Activated CD4-positive, alpha-beta T cell treated with anti-CD3 and anti-CD28 coated beads, Interleukin-2, Interleukin-4, amounts not matched to agents 100 ng/mL and 50 ng/mL, durations not matched to agents 16 hours and 8 hours (primary cell): Measurements from ENCODE around the gene ABI3BP.
"Not testable (repeated sequence)": the region's sequence is repeated elsewhere in the genome, so short reads cannot be mapped to it uniquely, and the experiment has no call there.

ENCODE experiments used
- DNase-seq: peaks from one replicate; pipeline ENCODE4 v3.0.0-alpha.2; 2020; ENCODE audit warnings: low spot score

The ABI3BP gene

GRCh38 chr3:100981164-100981911 is 11.9 kb downstream of the ABI3BP start:
- no peak for DNase-seq

GRCh38 chr3:100978011-100978659 is 15.1 kb downstream of the ABI3BP start:
- DNase-seq = no peak

DNA sequence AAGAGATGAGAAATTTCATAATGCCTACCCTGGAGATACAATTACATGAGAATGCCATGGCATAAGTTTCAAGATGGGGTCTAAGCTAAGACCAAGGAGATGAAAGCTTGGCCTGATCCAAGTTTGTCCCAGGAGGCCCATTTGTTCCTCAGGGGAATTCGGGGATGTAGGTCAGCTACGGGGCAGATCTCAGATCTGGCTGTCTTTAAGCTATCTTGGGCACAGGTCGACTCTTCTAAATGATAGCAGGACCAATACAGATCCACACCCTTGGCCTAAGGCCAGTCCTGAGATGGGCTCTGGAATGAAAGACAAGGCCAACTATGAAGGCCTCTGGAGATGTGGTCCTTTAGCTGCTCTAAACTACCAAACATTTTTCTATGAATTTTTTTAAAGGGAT is 16.6 kb downstream of the ABI3BP start:
- no peak for DNase-seq

DNA sequence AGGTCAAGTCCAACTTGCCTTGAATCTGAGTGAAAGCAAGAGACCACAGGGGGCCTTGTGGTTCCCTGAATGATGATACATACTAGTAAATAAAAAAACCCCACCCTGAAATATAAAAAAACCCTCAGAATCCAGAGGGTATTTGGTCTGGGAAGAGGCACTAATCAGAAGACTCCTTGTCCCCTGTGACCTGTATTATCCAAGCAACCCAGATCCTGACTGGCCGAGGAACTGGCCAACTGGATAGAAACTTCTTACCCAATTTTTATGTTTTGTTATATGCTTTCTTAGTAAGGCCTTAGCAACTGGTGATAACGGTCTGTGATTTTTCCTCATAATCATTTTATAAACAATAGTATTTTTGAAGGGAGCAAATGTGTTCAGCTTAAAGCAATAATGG is 17.5 kb downstream of the ABI3BP start:
- DNase-seq = no peak

DNA sequence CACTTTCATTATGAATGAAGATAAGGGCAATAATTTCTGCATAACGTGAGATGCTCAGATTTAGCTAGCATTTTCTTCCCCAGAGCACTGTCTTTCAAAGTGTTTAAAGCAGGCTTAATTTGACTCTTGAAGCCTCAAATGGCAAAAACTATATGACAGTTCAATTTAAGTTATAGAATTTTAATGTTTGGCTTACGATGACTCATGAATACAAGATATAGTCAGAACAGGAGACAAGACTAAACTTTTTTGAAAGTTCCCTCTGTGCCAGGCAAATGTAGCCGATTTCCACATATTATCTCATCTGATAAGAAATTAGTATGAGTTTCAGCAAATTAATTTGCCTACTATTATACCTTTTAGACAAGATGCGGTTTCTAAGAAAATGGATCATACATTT is 19.6 kb downstream of the ABI3BP start:
- no peak for DNase-seq

DNA sequence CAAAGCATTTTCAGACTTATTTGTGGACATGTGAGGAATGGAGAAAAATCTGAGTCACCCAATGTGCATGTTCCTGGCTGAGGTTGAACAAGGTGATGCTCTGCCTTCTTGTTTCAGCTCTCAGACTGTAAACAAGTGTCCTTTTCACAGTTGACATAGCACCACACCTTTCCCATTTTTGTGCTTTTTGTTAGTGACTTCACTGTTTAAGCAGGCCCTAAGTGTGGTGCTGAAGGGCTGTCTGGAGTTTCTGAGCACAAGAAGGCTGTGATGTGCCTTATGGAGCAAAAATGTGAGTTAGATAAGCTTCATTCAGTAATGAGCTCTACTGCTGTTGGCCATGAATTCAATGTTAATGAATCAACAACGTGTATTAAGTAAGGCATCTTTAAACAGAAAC is 20.4 kb downstream of the ABI3BP start:
- DNase-seq = no peak

GRCh38 chr3:100972301-100972844 is 20.8 kb downstream of the ABI3BP start:
- no peak for DNase-seq

DNA sequence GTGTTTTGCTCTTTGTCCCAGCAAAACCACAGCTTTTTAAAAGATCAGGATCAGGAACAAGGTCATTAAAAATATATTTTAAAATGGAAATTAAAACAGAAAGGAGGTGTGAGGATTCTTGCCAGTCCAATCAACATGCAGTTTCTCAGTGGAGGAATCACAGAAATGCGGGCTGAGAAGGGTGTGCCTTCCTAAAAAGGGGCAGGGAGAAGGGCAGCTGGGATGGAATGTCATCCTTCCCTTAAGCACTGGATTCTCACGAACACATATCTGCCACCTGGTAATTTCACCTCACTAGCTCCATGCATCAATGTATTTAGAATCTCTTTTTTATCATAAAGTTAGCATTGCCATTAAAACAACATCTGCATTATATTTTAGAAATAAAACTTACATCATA is 21.4 kb downstream of the ABI3BP start:
- DNase-seq = no peak

DNA sequence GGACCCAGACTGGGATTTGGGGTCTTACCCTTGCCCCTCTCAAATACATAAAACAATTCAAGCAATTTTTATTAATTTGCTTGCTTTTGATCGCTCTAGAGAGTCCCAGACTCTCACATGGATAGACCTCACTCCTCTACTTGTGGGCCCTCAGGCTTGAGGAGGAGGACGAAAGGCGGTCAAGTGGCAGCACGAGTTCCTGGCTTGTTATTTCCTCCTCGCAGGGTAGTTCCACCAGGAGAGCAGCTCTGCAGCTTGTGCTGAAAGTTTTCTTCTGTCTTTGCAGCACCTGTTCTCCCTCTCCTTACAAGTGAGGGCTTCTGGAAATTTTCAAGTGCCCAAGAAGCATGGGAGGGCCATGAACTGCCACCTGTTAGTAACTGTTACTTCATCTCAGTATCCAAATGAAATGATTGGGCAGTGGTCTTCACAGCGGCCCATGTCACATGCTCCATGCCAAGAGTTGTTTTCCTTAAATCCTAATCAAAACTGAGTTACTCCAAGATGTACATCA is 22.7 kb downstream of the ABI3BP start:
- no peak for DNase-seq

DNA sequence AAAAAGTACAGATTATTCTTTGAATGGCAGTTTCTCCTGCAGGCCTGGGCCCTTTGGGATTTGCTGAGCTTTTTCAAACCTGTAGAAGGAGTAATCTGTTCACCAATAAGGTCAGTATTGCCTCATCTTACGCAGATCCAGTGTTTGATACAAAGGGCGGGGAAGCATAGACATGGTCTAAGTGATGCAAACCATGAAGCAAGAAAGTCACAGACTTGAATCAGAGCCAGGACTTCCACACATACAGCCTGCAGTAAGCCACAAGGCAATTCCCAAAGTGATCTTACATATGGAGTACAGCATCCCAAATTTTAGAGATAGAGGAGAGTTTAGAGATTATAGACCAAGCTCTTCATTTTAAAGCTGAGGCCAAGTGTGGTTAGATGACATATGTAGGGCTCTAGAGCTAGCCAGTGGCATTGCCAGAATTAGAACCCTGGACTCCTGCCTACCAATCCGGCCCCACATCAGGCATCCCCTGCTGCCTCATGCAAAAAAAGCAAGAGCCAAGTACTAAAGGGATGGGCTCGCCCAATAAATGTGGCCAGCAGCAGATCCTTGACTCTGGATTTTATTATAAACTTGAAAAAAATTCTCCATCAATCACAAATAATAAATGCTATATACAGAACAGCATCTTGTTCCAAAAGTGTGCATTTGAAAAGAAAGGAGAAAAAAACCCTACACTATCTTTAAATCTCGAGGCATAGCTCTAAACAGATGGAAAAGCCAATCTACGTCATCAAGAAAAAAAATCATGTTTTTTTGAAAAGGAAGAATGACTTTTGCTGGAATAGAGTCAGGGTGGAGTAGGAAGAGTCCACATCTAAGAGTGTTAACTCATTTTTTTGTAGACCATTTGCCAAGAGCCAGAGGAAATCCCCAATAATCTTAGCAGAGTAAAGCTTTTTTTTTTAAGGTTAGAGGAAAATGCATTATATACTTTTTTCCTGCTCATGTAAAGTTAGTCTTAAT is 24.0 kb downstream of the ABI3BP start:
- no peak for DNase-seq

- no peak for DNase-seq
Observed at GRCh38 chr3:100966807-100967206, 26.4 kb downstream of the ABI3BP start.

DNA sequence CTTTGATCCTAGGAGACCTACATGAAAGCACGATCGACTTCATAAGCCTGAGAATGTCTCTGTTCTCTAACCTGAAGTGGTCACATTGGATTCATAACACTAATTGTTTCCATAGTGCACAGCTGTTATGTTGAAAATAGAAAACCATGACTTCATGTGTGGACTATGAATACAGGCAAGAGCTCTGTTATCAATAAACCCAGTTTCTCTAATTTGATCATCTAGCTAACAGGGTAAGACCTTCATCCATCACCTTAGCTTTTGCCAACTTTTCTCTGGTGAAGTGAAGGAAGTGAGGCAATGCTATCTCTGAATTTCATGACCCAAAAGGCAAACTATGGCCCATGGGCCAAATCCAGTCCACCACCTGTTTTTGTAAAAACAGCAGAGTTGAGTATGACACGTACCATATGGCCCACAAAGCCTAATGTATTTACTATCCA is 27.2 kb downstream of the ABI3BP start:
- no peak for DNase-seq

DNA sequence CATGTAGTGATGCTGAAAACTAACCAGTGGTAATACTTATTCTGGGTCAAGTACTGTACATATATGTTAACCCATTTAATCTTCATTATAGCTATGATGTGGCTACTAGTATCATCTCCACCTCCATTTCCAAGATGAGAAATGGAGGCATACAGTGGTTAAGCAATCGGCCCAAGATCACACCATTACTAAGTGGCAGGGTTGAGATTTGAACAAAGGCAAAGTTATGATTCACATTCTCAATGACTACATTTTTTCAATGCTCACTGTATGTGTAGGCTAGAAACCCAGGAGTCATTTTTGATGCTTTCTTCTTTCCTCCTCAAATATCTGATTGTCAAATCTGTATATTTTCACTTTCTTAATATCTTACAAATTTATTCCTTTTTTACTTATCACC is 30.2 kb downstream of the ABI3BP start:
- DNase-seq = no peak

DNA sequence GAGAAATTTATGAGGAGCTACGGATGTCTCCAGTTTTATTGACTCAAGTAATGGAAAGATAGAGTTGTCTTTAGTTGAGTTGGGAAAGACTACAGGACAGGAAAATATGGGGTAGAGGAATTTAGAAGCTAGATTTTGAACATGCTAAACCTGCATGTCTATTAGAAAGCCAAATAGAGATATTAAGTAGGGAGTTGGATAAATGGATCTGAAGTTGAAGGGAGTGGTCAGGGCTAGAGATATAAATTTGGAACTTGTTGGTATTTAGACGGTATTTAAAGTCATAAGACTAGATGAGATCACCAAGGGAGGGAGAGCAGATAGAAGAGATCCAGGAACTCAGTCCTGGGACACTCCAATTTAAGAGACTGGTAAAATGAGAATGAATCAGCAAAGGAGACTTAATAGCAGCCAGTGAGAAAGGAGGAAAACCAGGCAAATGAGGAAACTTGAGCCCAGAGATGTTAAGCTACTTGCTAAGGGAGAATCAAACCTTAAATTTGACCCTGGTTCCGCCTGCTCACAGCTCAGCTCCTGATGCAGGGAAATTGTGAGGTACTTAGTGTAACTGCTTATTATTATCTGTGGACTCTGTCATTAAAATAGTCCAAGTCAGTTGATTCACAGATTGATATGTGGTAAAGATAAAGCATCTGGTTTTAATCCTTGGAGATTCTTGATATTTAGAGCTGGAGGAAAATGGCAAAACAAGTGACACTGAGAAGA is 35.8 kb downstream of the ABI3BP start:
- no peak for DNase-seq

- DNase-seq = no peak
Observed at GRCh38 chr3:100956276-100956675, 36.9 kb downstream of the ABI3BP start.

DNA sequence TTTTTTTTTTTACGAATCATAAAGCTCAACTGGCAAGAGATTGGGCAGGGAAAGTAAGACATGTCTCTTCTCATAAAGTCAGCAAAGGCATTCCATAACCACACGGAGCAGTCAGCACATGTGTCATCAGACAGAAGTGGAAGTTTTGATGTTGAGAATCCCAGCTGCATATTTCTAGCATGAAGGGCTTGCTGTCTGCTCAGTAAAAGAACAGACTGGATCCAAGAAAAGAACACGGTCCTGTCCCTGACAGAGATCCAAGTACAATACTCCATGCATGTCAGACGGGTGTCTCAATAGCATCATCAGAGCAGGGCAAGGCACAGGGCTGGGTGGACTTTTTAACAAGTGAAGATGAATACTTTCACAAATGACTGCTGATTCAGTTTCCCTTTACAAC is 38.2 kb downstream of the ABI3BP start:
- no peak for DNase-seq

DNA sequence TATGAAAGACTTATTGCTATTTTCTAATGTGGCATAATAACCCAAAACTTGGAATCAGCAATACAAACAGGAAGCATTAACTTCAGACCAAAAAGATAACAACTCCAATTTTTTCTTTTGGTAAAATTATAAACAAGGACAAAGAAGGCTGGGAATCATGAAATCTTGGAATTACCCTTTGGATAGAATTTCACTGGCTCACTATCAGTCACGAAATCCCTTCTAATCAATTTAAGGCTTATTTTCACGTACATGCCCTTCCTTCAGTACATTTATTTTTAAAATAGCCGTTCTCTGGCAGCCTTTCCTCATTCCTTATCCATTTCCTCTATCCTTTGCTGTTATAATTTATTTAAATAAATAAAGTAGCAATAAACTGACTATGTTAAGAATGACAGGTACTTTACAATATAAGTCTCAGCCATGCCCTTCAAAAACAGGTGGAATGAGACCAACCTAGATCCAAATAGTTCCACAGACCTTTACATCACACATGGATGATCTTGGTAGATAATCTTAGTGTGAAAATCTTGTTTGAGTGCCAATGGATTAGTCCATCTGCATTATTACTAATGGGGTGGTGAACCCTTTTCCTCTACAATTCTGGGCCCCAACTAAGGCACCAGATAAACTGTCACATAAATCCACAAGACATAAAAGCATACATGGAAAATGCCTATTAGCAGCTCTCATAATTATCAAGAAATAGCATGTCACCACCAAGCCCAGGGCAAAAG is 38.9 kb downstream of the ABI3BP start:
- no peak for DNase-seq

DNA sequence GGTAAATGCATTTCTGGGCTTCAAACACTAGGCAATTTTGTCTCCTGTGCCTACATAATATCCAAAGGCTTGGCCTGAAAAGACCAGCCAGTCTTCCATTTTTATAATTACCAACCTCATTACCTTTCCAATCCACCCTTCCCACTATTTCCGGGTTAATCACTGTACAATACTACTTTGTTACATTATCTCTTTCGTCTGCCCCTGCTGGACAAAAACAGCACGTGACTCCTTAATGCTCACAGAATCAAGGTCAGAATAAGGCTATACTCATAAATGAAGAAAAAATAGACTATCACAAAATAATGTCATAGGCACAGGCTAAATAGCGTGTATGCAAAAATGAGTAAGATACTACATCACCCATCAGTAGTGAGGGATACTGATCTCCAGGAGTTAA is 40.1 kb downstream of the ABI3BP start:
- DNase-seq = no peak

DNA sequence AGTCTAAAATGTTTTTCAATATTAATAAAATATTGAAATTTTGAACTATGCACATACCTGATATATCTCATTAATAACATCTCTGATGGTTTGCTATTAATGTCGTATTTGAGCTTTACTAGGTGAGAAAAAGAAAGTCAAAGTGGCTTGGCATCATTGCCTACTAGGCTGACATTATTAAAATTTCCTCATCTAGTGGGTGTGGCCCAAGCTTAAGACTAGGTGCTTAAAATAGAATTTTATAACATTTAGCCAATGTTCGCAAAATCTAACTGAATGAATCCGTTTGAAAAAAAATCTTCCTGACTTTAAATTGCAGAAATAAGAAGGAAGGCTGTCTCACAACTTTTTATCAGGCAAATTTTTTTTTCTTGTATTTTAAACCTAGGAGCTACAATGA is 46.1 kb downstream of the ABI3BP start:
- no peak for DNase-seq

DNA sequence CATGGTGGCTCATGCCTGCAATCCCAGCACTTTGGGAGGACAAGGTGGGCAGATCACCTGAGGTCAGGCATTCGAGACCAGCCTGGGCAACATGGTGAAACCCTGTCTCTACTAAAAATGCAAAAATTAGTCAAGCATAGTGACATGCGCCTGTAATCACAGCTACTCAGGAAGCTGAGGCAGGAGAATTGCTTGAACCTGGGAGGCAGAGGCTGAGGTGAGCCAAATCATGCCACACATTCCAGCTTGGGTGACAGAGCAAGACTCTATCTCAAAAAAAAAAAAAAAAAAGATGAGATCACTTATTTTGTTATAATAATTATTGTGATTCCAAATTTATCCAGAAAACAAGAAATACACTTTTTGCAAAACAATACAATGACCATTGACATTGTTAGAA is 47.1 kb downstream of the ABI3BP start:
- DNase-seq = not testable (repeated sequence)

DNA sequence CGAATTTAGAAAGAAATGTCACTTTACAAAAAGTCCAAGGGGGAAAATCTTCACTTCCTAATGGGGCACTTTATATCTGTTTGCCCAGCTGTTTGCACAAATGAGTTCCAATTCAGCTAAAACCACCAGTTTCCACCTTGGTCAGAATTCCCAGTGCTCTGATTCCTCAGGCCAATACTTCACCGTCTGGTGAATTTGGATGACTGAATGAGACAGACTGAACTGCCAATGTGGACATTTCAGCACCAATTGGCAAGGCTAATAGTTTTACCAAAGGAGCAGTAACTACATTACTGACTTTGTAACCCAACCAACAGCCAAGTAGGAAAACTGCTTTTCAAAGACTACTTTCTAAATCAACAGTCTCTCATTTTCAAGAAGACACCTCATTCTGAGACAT is 51.8 kb downstream of the ABI3BP start:
- DNase-seq = no peak
